ENCODE measurements around the gene WNT2B. TPM values are rescaled to one million over a fixed set of nuclear protein-coding genes. Genes with fewer than 3 reads are reported as not detected.

WNT2B gene
- total and polyA plus RNA-seq, 2 of the 8 experiments (the other 6 are each of a cell fraction or from before 2014, with no cell fraction given) = 0.33 to 2.0 TPM

DNA sequence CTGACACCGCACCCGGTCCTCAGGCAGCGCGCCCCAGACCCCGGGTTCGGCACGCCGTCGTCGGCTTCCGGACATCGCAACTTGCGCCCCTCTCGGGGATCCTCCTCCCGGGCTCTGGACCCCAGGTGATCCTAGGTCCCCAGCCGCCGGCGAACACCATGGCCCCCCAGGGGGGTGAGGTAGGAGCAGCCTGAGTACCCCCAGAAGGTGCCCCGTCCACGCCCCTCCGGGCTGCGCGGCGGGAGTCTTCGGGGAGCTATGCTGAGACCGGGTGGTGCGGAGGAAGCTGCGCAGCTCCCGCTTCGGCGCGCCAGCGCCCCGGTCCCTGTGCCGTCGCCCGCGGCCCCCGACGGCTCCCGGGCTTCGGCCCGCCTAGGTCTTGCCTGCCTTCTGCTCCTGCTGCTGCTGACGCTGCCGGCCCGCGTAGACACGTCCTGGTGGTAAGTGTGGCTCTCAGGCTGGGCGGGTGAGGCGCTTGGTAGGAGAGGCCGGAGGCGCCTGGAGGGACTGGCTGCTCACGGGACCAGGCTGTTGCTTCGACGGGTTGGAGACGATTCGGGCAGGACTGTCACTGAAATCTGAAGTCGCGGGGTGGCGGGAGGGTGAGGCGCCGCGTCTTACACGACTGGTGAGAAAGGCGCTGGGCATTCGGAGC lies 367 bp downstream of the WNT2B start (continued):
- TF ChIP-seq TAF1 (IDR thresholded peaks at IDR 0.05; ENCODE audit: low read depth, low read length) (no peak), ATF3 (IDR thresholded peaks at IDR 0.05; ENCODE audit: insufficient read depth, low read depth, low read length) (no peak), GABPA (IDR thresholded peaks at IDR 0.05; ENCODE audit: borderline replicate concordance, insufficient read depth, low read length) (no peak), JUND (IDR thresholded peaks at IDR 0.05; ENCODE audit: low read length) (no peak), RBBP5 (IDR thresholded peaks at IDR 0.05; ENCODE audit: borderline replicate concordance, low read depth, low read length) (peak; percentile 90), KDM4A (IDR thresholded peaks at IDR 0.05; ENCODE audit: low read depth, low read length, severe bottlenecking) (peak; percentile 82), CTBP2 (IDR thresholded peaks at IDR 0.05; ENCODE audit: borderline replicate concordance, insufficient read depth, insufficient read length, low read length) (no peak), CREB1 (IDR thresholded peaks at IDR 0.05) (no peak), RXRA (IDR thresholded peaks at IDR 0.05; ENCODE audit: insufficient read depth, low read depth, low read length) (no peak), CEBPB (IDR thresholded peaks at IDR 0.05; ENCODE audit: low read depth, low read length) (no peak), SIX5 (IDR thresholded peaks at IDR 0.05; ENCODE audit: low read depth, low read length) (no peak), FOSL1 (IDR thresholded peaks at IDR 0.05; ENCODE audit: insufficient read depth, low read depth, low read length) (no peak), SUZ12 (IDR thresholded peaks at IDR 0.05; ENCODE audit: low read length) (no peak), TBP (IDR thresholded peaks at IDR 0.05; ENCODE audit: low read depth, low read length) (no peak; the same call in 1 of the 2 replicates), ZNF274 (IDR thresholded peaks at IDR 0.05; ENCODE audit: borderline replicate concordance, extremely low read depth, low read length) (no peak), PHF8 (conservative IDR thresholded peaks at IDR 0.05; ENCODE audit: low read depth, low read length) (no peak), RAD21 (IDR thresholded peaks at IDR 0.05 in 1 of 2, conservative IDR thresholded peaks at IDR 0.05 in 1 of 2; ENCODE audit: low read depth in 2 of 2, low read length in 2 of 2) (no peak), EZH2 (IDR thresholded peaks at IDR 0.05; ENCODE audit: low read depth, low read length, severe bottlenecking) (no peak), SRF (IDR thresholded peaks at IDR 0.05; ENCODE audit: low read depth, low read length) (no peak), NANOG (IDR thresholded peaks at IDR 0.05; ENCODE audit: insufficient read depth, low read depth, low read length, poor library complexity, severe bottlenecking) (no peak), SP2 (IDR thresholded peaks at IDR 0.05; ENCODE audit: low read length) (no peak)
- TF ChIP-seq, protein P1, sequence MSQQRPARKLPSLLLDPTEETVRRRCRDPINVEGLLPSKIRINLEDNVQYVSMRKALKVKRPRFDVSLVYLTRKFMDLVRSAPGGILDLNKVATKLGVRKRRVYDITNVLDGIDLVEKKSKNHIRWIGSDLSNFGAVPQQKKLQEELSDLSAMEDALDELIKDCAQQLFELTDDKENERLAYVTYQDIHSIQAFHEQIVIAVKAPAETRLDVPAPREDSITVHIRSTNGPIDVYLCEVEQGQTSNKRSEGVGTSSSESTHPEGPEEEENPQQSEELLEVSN (IDR thresholded peaks at IDR 0.05) = peak; percentile 59; the same call in 1 of the 2 replicates
